Activated effector memory CD4-positive, alpha-beta T cell treated with anti-CD3 and anti-CD28 coated beads, Interleukin-2, amount 50 U/mL, for 16 hours (primary cell): ENCODE data around the gene PRR5.

Experiments used
- DNase-seq: peaks from one replicate; pipeline ENCODE4 v3.0.0-alpha.2; 2020

PRR5 gene

GRCh38 chr22:44759430-44760310 lies 57.7 kb downstream of the PRR5 start:
- DNase-seq = no peak

GRCh38 chr22:44760476-44760875 lies 58.5 kb downstream of the PRR5 start:
- DNase-seq = no peak

GRCh38 chr22:44761025-44761424 lies 59.0 kb downstream of the PRR5 start:
- no peak for DNase-seq

GRCh38 chr22:44764373-44764772 lies 62.4 kb downstream of the PRR5 start:
- no peak for DNase-seq

GRCh38 chr22:44764974-44765373 lies 63.0 kb downstream of the PRR5 start:
- no peak for DNase-seq

- no peak for DNase-seq
These were observed 63.7 kb downstream of the PRR5 start for GRCh38 chr22:44765571-44766285.

- DNase-seq = no peak
These were observed 71.1 kb downstream of the PRR5 start for GRCh38 chr22:44773082-44773481.

- no peak for DNase-seq
These were observed 73.9 kb downstream of the PRR5 start for GRCh38 chr22:44775862-44776261.

GRCh38 chr22:44776605-44777363 lies 74.8 kb downstream of the PRR5 start:
- DNase-seq = no peak

- DNase-seq = no peak
These were observed 75.4 kb downstream of the PRR5 start for GRCh38 chr22:44777364-44777755.

GRCh38 chr22:44780876-44781449 lies 79.0 kb downstream of the PRR5 start:
- DNase-seq = no peak

- no peak for DNase-seq
These were observed 80.5 kb downstream of the PRR5 start for GRCh38 chr22:44782363-44782963.

GRCh38 chr22:44783091-44783490 lies 81.1 kb downstream of the PRR5 start:
- no peak for DNase-seq

- no peak for DNase-seq
These were observed 81.6 kb downstream of the PRR5 start for GRCh38 chr22:44783581-44783980.

- no peak for DNase-seq
These were observed 84.1 kb downstream of the PRR5 start for GRCh38 chr22:44786136-44786535.

GRCh38 chr22:44786610-44787009 lies 84.6 kb downstream of the PRR5 start:
- no peak for DNase-seq
